ENCODE measurements around the gene IL36RN. TPM values are rescaled to one million over a fixed set of nuclear protein-coding genes. Genes with fewer than 3 reads are reported as not detected.

Gene IL36RN
- total RNA-seq, 4 donors from 2014 or later: not detected

GRCh38 chr2:113052396-113052917 is 6.5 kb upstream of the IL36RN start, which contains the start of gene IL36B:
Gene IL36B (minus strand): TSS chr2:113052867.
- Histone ChIP-seq H3K36me3 (no peaks in the 10 kb centered on the region), H3K4me1 (no peaks in the 10 kb centered on the region), H3K9me3 (no peaks in the 10 kb centered on the region), H3K27ac (no peak within 1 kb of the TSS), H3K4me3 (replicated peaks in 1 of 3) (no peak within 1 kb of the TSS), H3K27me3 (no peaks in the 10 kb centered on the region)
- 73 to 81% methylated on average over 6 of the region's 6 CpGs for WGBS, 2 donors
- intact Hi-C loops (cut with DNase I): no loop called here
- DNase-seq: no peak
- TF ChIP-seq POLR2A (IDR thresholded peaks at IDR 0.05): no peak
- TF ChIP-seq CTCF (IDR thresholded peaks at IDR 0.05): no peak

GRCh38 chr2:113053666-113054065 is 5.3 kb upstream of the IL36RN start:
- no peaks in the 10 kb centered on the region for H3K9me3 ChIP-seq
- 80 to 81% methylated on average over 3 of the region's 3 CpGs for WGBS, 2 donors
- DNase-seq: no peak
- H3K4me3 ChIP-seq (replicated peaks in 1 of 3): no peak overlapping the region
- peaks cover 0 to 2% of the 10 kb centered on the region in 2 donors for H3K4me1 ChIP-seq
- H3K36me3 ChIP-seq: no peaks in the 10 kb centered on the region
- no peak overlapping the region for H3K27ac ChIP-seq
- H3K27me3 ChIP-seq: no peaks in the 10 kb centered on the region
- intact Hi-C loops (cut with DNase I): no loop called here
- TF ChIP-seq POLR2A (IDR thresholded peaks at IDR 0.05) (no peak), CTCF (IDR thresholded peaks at IDR 0.05) (no peak)

- Histone ChIP-seq H3K27me3 (no peaks in the 10 kb centered on the region), H3K36me3 (no peaks in the 10 kb centered on the region), H3K4me1 (peaks cover 0 to 4% of the 10 kb centered on the region in 2 donors), H3K27ac (no peak overlapping the region), H3K4me3 (replicated peaks in 1 of 3) (no peak overlapping the region), H3K9me3 (no peaks in the 10 kb centered on the region)
- no peak for DNase-seq
- no peak for TF ChIP-seq CTCF (IDR thresholded peaks at IDR 0.05)
- TF ChIP-seq POLR2A (IDR thresholded peaks at IDR 0.05): no peak
- intact Hi-C loops (cut with DNase I): no loop called here
Observed at GRCh38 chr2:113054066-113054465, 4.9 kb upstream of the IL36RN start.

- 78 to 84% methylated on average over 1 of the region's 1 CpG for WGBS, 2 donors
- intact Hi-C loops (cut with DNase I): no loop called here
- Histone ChIP-seq H3K27ac (no peak overlapping the region), H3K36me3 (no peaks in the 10 kb centered on the region), H3K4me1 (peaks cover 0 to 4% of the 10 kb centered on the region in 2 donors), H3K9me3 (no peaks in the 10 kb centered on the region), H3K27me3 (no peaks in the 10 kb centered on the region), H3K4me3 (replicated peaks in 1 of 3) (no peak overlapping the region)
- TF ChIP-seq CTCF (IDR thresholded peaks at IDR 0.05): no peak
- no peak for TF ChIP-seq POLR2A (IDR thresholded peaks at IDR 0.05)
- DNase-seq: no peak
Observed at GRCh38 chr2:113056521-113056920, 2.5 kb upstream of the IL36RN start.

GRCh38 chr2:113057117-113057516 is 1.9 kb upstream of the IL36RN start:
- Histone ChIP-seq H3K27ac (no peak overlapping the region), H3K36me3 (no peaks in the 10 kb centered on the region), H3K27me3 (no peaks in the 10 kb centered on the region), H3K9me3 (no peaks in the 10 kb centered on the region), H3K4me1 (peaks cover 0 to 4% of the 10 kb centered on the region in 2 donors), H3K4me3 (replicated peaks in 1 of 3) (no peak overlapping the region)
- intact Hi-C loops (cut with DNase I): no loop called here
- TF ChIP-seq CTCF (IDR thresholded peaks at IDR 0.05): no peak
- TF ChIP-seq POLR2A (IDR thresholded peaks at IDR 0.05): no peak
- 79 to 85% methylated on average over 1 of the region's 1 CpG for whole genome bisulfite sequencing, 2 donors
- no peak for DNase-seq

All from thyroid gland (tissue), 4 donors.